NCI-H1092 treated with DMSO at 0.1 percent for 48 hours (cell line): ENCODE results near the gene FBXW8.

Source experiments
- DNase-seq: peaks from one replicate; lab custom pipeline; 2025; lab: John Stamatoyannopoulos, UW

FBXW8 gene

GRCh38 chr12:117076410-117077372 lies 165.9 kb downstream of the FBXW8 start:
- no peak for DNase-seq

- no peak for DNase-seq
Observed at GRCh38 chr12:117079487-117079886, 168.7 kb downstream of the FBXW8 start.

GRCh38 chr12:117080661-117081144 lies 170.0 kb downstream of the FBXW8 start:
- DNase-seq, result no peak
